Activated naive CD8-positive, alpha-beta T cell (primary cell): ENCODE measurements around the gene SLC5A6.
A peak's percentile ranks its signal among the peaks of the same experiment; 100 is the strongest.

ENCODE experiments used
- H3K27ac Mint-ChIP-seq: one replicate; pipeline ENCODE4 v1.8.0; 2021; ENCODE audit warnings: mixed read lengths
- H3K27me3 Mint-ChIP-seq: one replicate; pipeline ENCODE4 v1.8.0; 2021; ENCODE audit warnings: mixed read lengths
- H3K36me3 Mint-ChIP-seq: one replicate; pipeline ENCODE4 v1.8.0; 2021; ENCODE audit warnings: mixed read lengths
- H3K4me1 Mint-ChIP-seq: one replicate; pipeline ENCODE4 v1.8.0; 2021; ENCODE audit warnings: low read depth, mixed read lengths
- H3K4me3 Mint-ChIP-seq: one replicate; pipeline ENCODE4 v1.8.0; 2021; ENCODE audit warnings: mild to moderate bottlenecking, mixed read lengths
- H3K9me3 Mint-ChIP-seq: one replicate; pipeline ENCODE4 v1.8.0; 2021; ENCODE audit warnings: low read depth, mixed read lengths

Gene SLC5A6

GRCh38 chr2:27220091-27220490 is 8.0 kb upstream of the SLC5A6 start:
- H3K9me3 Mint-ChIP-seq, result no peaks in the 10 kb centered on the region
- H3K4me1 Mint-ChIP-seq, result peaks cover 29% of the 10 kb centered on the region
- no peaks in the 10 kb centered on the region for H3K27me3 Mint-ChIP-seq
- peaks cover 30% of the 10 kb centered on the region for H3K36me3 Mint-ChIP-seq
- H3K27ac Mint-ChIP-seq, result no peak overlapping the region
- peak overlapping the region; percentile 11 for H3K4me3 Mint-ChIP-seq

DNA sequence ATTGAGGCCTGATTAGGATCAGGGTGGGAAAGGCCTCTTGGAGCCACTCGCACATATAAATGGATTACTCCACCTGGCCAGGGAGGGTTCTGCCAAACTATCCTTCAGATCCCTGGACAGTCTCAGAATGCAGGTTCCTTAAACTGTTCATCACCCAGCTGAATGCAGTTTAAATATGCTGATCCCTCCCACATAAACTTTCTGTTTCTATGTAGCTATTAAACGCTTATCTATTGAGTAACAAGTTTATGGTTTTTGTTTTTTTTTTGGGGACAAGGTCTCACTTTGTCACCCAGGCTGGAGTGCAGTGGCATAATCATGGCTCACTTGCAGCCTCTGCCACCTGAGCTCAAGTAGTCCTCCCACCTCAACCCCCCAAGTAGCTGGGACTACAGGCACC is 7.0 kb upstream of the SLC5A6 start:
- no peaks in the 10 kb centered on the region for H3K9me3 Mint-ChIP-seq
- H3K4me1 Mint-ChIP-seq, result peaks cover 29% of the 10 kb centered on the region
- H3K36me3 Mint-ChIP-seq, result peaks cover 25% of the 10 kb centered on the region
- H3K4me3 Mint-ChIP-seq, result peak overlapping the region; percentile 99
- H3K27ac Mint-ChIP-seq, result peak overlapping the region; percentile 98
- no peaks in the 10 kb centered on the region for H3K27me3 Mint-ChIP-seq

GRCh38 chr2:27218614-27219013 is 6.5 kb upstream of the SLC5A6 start:
- H3K36me3 Mint-ChIP-seq, result peaks cover 26% of the 10 kb centered on the region
- peaks cover 30% of the 10 kb centered on the region for H3K4me1 Mint-ChIP-seq
- H3K9me3 Mint-ChIP-seq, result no peaks in the 10 kb centered on the region
- peak overlapping the region; percentile 98 for H3K27ac Mint-ChIP-seq
- H3K27me3 Mint-ChIP-seq, result no peaks in the 10 kb centered on the region
- H3K4me3 Mint-ChIP-seq, result peak overlapping the region; percentile 99

DNA sequence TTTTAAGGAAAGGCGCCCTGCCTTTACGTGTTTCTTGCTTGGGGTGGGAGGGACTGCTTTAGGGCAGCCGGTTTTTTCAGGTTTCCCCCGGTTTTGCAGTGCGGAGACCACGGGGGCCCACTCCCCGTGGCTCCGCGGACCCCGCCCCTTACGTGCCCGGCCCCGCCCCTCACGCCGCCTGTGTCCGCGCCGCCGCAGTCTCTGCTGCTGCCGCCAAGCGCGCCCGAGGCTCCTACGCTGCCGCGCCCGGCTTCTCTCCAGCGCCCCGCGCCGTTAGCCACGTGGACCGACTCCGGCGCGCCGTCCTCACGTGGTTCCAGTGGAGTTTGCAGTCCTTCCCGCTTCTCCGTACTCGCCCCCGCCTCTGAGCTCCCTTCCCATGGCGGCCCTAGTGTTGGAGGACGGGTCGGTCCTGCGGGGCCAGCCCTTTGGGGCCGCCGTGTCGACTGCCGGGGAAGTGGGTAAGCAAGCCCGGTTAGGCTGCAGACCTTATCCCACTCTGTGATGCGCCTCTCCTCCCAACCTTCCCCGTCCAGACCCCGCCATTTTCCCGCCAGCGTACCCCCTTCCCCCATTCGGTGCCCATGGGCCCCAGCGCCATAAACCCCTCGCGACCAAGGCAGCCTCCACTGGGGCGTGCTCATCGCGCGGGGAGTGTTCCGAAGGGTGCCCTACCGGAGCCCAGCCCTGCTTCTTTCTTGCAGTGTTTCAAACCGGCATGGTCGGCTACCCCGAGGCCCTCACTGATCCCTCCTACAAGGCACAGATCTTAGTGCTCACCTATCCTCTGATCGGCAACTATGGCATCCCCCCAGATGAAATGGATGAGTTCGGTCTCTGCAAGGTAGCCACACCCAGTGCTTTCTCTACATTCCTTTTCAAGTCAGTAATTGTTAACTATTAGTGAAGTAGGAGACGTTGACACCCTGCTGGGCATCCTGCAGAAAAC is 5.4 kb upstream of the SLC5A6 start, which contains the start of gene CAD:
TSS of gene CAD (plus strand) at position 197 of the 949 bp plus-strand sequence. CDS start at position 380, 183 bp downstream.
- H3K4me1 Mint-ChIP-seq, result peaks cover 41% of the 10 kb centered on the region
- no peaks in the 10 kb centered on the region for H3K9me3 Mint-ChIP-seq
- no peaks in the 10 kb centered on the region for H3K27me3 Mint-ChIP-seq
- peaks cover 28% of the 10 kb centered on the region for H3K36me3 Mint-ChIP-seq
- H3K4me3 Mint-ChIP-seq, result peak within 1 kb of the TSS; percentile 99
- peak within 1 kb of the TSS; percentile 98 for H3K27ac Mint-ChIP-seq

- Mint-ChIP-seq H3K27ac (peak overlapping the region; percentile 98), H3K36me3 (peaks cover 28% of the 10 kb centered on the region), H3K4me1 (peaks cover 41% of the 10 kb centered on the region), H3K9me3 (no peaks in the 10 kb centered on the region), H3K27me3 (no peaks in the 10 kb centered on the region), H3K4me3 (peak overlapping the region; percentile 99)
Measured at GRCh38 chr2:27216416-27217137, 4.5 kb upstream of the SLC5A6 start.

- peaks cover 41% of the 10 kb centered on the region for H3K4me1 Mint-ChIP-seq
- no peaks in the 10 kb centered on the region for H3K9me3 Mint-ChIP-seq
- no peak overlapping the region for H3K4me3 Mint-ChIP-seq
- peaks cover 22% of the 10 kb centered on the region for H3K36me3 Mint-ChIP-seq
- H3K27ac Mint-ChIP-seq, result peak overlapping the region; percentile 75
- H3K27me3 Mint-ChIP-seq, result no peaks in the 10 kb centered on the region
Measured at GRCh38 chr2:27214941-27215340, 2.9 kb upstream of the SLC5A6 start.

GRCh38 chr2:27212626-27213471 is 781 bp upstream of the SLC5A6 start:
- H3K4me1 Mint-ChIP-seq, result peaks cover 41% of the 10 kb centered on the region
- peak overlapping the region; percentile 100 for H3K27ac Mint-ChIP-seq
- peaks cover 18% of the 10 kb centered on the region for H3K36me3 Mint-ChIP-seq
- H3K4me3 Mint-ChIP-seq, result peak overlapping the region; percentile 99
- no peaks in the 10 kb centered on the region for H3K9me3 Mint-ChIP-seq
- H3K27me3 Mint-ChIP-seq, result no peaks in the 10 kb centered on the region

DNA sequence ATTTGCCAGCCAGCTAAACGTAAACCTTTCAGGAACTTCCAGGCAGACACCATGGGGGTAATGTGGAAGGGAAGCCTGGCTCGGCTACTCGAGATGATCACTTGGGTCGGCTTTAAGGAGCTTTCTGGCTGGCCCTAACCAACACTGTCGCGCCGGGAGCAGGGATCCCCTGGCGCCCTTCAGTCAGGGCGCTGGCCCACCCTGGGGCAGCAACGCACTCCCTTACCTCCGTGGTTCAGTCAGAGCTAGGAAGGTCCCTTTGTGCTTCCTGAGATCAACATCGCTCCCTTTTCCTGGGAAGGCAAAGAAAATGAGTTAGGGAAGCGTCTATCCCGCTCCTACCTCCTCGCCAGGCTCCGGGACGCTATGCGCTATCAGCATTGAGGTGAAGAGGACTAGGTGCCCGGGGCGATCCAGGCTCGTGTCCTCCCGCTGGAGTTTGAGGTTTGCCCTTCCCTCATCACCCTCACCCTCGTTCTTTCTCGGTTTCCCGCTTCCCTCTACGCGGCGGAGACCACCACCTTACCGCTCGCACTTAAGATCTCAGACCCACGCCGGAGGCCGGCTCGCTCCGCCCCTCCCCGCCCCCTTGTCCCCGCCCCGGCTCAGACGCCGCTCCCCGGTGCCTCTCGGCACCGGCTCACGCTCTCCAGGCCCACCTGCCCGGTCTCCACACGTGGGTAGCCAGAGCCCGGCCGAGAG is 676 bp downstream of the SLC5A6 start:
- Mint-ChIP-seq H3K27me3 (no peaks in the 10 kb centered on the region), H3K9me3 (no peaks in the 10 kb centered on the region), H3K36me3 (peaks cover 8% of the 10 kb centered on the region), H3K4me1 (peaks cover 30% of the 10 kb centered on the region), H3K27ac (peak overlapping the region; percentile 92), H3K4me3 (peak overlapping the region; percentile 91)

GRCh38 chr2:27209621-27210401 is 2.3 kb downstream of the SLC5A6 start:
- H3K9me3 Mint-ChIP-seq, result no peaks in the 10 kb centered on the region
- H3K4me3 Mint-ChIP-seq, result peak overlapping the region; percentile 82
- H3K27me3 Mint-ChIP-seq, result no peaks in the 10 kb centered on the region
- peak overlapping the region; percentile 62 for H3K27ac Mint-ChIP-seq
- H3K36me3 Mint-ChIP-seq, result peaks cover 12% of the 10 kb centered on the region
- H3K4me1 Mint-ChIP-seq, result peaks cover 34% of the 10 kb centered on the region

DNA sequence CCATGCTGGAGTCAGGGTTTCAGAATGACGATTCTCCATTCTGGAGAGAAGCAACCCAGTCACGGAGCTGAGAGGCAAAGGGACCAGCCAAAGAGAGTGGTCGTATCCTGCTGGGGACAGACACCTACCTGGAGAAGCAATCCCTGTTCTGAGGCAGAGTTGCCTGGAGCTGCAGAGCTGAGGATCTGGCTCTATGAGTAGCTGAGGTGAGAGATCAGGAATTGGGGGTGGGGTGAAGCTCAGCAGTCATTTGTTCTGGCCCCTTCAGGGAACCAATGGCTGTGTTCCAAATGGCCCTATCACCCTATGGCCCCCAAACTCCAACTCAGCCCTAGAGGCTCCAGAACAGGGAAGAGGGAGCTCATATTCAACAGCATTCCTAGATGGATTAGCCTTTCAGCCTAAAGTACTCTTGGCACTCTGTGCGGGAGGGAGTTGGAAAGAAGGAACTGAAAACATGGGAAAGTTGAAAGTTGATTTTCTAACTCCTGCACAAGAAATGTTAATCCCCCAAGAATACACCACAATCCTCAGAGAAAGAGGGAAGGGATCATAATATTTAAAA is 3.5 kb downstream of the SLC5A6 start:
- Mint-ChIP-seq H3K27ac (no peak overlapping the region), H3K4me1 (peaks cover 33% of the 10 kb centered on the region), H3K27me3 (no peaks in the 10 kb centered on the region), H3K4me3 (no peak overlapping the region), H3K9me3 (no peaks in the 10 kb centered on the region), H3K36me3 (peaks cover 11% of the 10 kb centered on the region)

DNA sequence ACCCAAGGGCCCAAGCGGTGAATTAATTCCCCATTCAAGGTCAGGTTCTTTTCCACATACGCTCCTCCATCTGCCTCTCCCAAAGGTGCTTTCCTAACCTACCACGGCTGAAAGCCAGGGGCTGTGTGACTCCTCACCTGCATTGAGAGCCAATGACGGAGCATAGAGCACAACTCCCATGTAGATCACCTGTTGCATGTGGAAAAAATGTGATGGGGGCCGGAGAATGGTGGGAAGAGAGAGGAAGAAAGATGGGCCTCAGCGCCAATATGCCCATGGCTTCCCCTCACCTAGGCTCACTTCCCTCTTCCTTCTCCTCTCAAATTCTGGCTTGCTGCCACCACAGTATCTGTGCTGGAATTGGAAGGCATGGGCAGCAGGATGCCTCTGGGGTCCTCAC is 5.7 kb downstream of the SLC5A6 start:
- no peaks in the 10 kb centered on the region for H3K27me3 Mint-ChIP-seq
- H3K36me3 Mint-ChIP-seq, result peaks cover 10% of the 10 kb centered on the region
- no peak overlapping the region for H3K4me3 Mint-ChIP-seq
- peaks cover 22% of the 10 kb centered on the region for H3K4me1 Mint-ChIP-seq
- no peaks in the 10 kb centered on the region for H3K9me3 Mint-ChIP-seq
- H3K27ac Mint-ChIP-seq, result no peak overlapping the region

DNA sequence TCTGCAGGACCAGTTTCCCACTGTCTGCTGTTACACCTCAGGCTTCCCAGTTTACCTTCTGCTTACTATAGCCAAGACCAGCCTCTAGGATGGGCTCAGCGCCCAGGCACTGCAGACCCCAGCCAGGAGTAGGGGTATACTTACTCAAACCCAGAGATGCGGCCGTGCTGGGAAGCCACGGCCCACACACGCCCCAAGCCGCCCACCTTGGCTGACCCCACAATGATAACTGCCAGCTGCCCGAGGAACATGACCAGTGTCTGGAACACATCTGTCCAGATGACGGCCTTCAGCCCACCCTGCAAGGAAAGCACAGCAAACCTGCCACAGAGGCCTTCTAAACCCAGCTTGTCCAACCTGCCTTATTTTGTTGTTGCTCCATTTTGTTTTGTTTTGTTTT is 6.9 kb downstream of the SLC5A6 start:
- peaks cover 10% of the 10 kb centered on the region for H3K36me3 Mint-ChIP-seq
- H3K4me3 Mint-ChIP-seq, result no peak overlapping the region
- H3K4me1 Mint-ChIP-seq, result peaks cover 21% of the 10 kb centered on the region
- H3K9me3 Mint-ChIP-seq, result no peaks in the 10 kb centered on the region
- no peaks in the 10 kb centered on the region for H3K27me3 Mint-ChIP-seq
- peak overlapping the region; percentile 69 for H3K27ac Mint-ChIP-seq

- Mint-ChIP-seq H3K9me3 (no peaks in the 10 kb centered on the region), H3K4me1 (peaks cover 15% of the 10 kb centered on the region), H3K4me3 (no peak overlapping the region), H3K36me3 (peaks cover 10% of the 10 kb centered on the region), H3K27ac (no peak overlapping the region), H3K27me3 (no peaks in the 10 kb centered on the region)
Measured at GRCh38 chr2:27204566-27204965, 7.5 kb downstream of the SLC5A6 start.
